Stimulated activated CD4-positive, alpha-beta T cell treated with anti-CD3 and anti-CD28 coated beads, Interleukin-1b, Interleukin-23, amount 100 ng/mL, for 24 hours (primary cell): ENCODE data around the gene TAF12.
"Not testable (repeated sequence)": the region's sequence is repeated elsewhere in the genome, so short reads cannot be mapped to it uniquely, and the experiment has no call there.

Experiments
- DNase-seq, 4 experiments: peaks; one replicate each; pipeline ENCODE4 v3.0.0-alpha.2; 2020; ENCODE audit warnings: low read depth in 4 of 4, low spot score in 1 of 4

Gene TAF12

GRCh38 chr1:28645406-28645805 lies 2.5 kb upstream of the TAF12 start:
- DNase-seq = not testable (repeated sequence)

GRCh38 chr1:28644494-28644893 lies 1.6 kb upstream of the TAF12 start:
- DNase-seq = no peak

GRCh38 chr1:28642056-28642846 lies 616 bp downstream of the TAF12 start:
- no peak for DNase-seq

GRCh38 chr1:28640766-28641165 lies 2.1 kb downstream of the TAF12 start:
- no peak for DNase-seq

GRCh38 chr1:28632560-28632959 lies 10.3 kb downstream of the TAF12 start:
- DNase-seq = no peak

- no peak for DNase-seq
These were observed 11.2 kb downstream of the TAF12 start for GRCh38 chr1:28631713-28632112.

- DNase-seq = no peak
These were observed 29.7 kb downstream of the TAF12 start for GRCh38 chr1:28613175-28613574.

- no peak for DNase-seq
These were observed 36.1 kb downstream of the TAF12 start for GRCh38 chr1:28606771-28607170.

- DNase-seq = no peak
These were observed 37.9 kb downstream of the TAF12 start for GRCh38 chr1:28604962-28605361.

GRCh38 chr1:28604411-28604810 lies 38.5 kb downstream of the TAF12 start:
- DNase-seq = no peak

GRCh38 chr1:28602536-28603439 lies 40.1 kb downstream of the TAF12 start:
- DNase-seq = no peak

GRCh38 chr1:28601696-28602095 lies 41.2 kb downstream of the TAF12 start:
- DNase-seq = no peak

- DNase-seq = not testable (repeated sequence)
These were observed 46.6 kb downstream of the TAF12 start for GRCh38 chr1:28596276-28596675.

- DNase-seq = no peak
These were observed 47.3 kb downstream of the TAF12 start for GRCh38 chr1:28595412-28596191.

- not testable (repeated sequence) for DNase-seq
These were observed 48.0 kb downstream of the TAF12 start for GRCh38 chr1:28594686-28595411.

- not testable (repeated sequence) for DNase-seq
These were observed 48.9 kb downstream of the TAF12 start for GRCh38 chr1:28593988-28594356.

- no peak for DNase-seq
These were observed 50.4 kb downstream of the TAF12 start for GRCh38 chr1:28592321-28593071.

GRCh38 chr1:28591708-28592320 lies 51.1 kb downstream of the TAF12 start, which contains the start of gene RAB42:
Gene RAB42 (plus strand): TSS chr1:28592265. CDS start chr1:28592512, 247 bp downstream.
- no peak for DNase-seq

- not testable (repeated sequence) for DNase-seq
These were observed 56.1 kb downstream of the TAF12 start for GRCh38 chr1:28586585-28587391.
